GM06990 (cell line): ENCODE data around the gene LAMB1.

Experiments
- DNase-seq: peaks from one replicate; pipeline ENCODE4 v3.0.0-alpha.2; 2011; ENCODE audit not compliant: insufficient read length; ENCODE audit errors: extremely low read depth
- H3K27me3 ChIP-seq: replicated peaks from 2 replicates; pipeline ENCODE4 v1.6.0; 2011; ENCODE audit warnings: low read length; ENCODE audit not compliant: control insufficient read depth, insufficient read depth
- H3K36me3 ChIP-seq: 2 replicates; pipeline ENCODE4 v1.5.1; 2011; ENCODE audit warnings: low read length; ENCODE audit not compliant: control insufficient read depth, insufficient read depth
- H3K4me3 ChIP-seq: replicated peaks from 2 replicates; pipeline ENCODE4 v1.5.1; 2011; ENCODE audit warnings: low read depth, mild to moderate bottlenecking, control low read depth, low read length
- TF ChIP-seq, protein P1 (sequence below): IDR thresholded peaks from 2 replicates; pipeline ENCODE4 v1.5.1; 2011; ENCODE audit warnings: low read length, control low read depth, mild to moderate bottlenecking, inconsistent platforms; ENCODE audit not compliant: insufficient read depth, poor library complexity, severe bottlenecking

LAMB1 gene

GRCh38 chr7:107999779-108000560, 3.0 kb downstream of the LAMB1 start:
- Histone ChIP-seq H3K4me3 (no peak overlapping the region), H3K36me3 (no peaks in the 10 kb centered on the region), H3K27me3 (peaks cover 2% of the 10 kb centered on the region)
- no peak for DNase-seq
- TF ChIP-seq, protein P1, sequence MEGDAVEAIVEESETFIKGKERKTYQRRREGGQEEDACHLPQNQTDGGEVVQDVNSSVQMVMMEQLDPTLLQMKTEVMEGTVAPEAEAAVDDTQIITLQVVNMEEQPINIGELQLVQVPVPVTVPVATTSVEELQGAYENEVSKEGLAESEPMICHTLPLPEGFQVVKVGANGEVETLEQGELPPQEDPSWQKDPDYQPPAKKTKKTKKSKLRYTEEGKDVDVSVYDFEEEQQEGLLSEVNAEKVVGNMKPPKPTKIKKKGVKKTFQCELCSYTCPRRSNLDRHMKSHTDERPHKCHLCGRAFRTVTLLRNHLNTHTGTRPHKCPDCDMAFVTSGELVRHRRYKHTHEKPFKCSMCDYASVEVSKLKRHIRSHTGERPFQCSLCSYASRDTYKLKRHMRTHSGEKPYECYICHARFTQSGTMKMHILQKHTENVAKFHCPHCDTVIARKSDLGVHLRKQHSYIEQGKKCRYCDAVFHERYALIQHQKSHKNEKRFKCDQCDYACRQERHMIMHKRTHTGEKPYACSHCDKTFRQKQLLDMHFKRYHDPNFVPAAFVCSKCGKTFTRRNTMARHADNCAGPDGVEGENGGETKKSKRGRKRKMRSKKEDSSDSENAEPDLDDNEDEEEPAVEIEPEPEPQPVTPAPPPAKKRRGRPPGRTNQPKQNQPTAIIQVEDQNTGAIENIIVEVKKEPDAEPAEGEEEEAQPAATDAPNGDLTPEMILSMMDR: no peak

- no peak for DNase-seq
- Histone ChIP-seq H3K4me3 (no peak overlapping the region), H3K27me3 (peaks cover 2% of the 10 kb centered on the region; the same call in 1 of the 2 replicates), H3K36me3 (no peaks in the 10 kb centered on the region)
- TF ChIP-seq, protein P1: no peak
Measured at GRCh38 chr7:107998660-107999480, 4.1 kb downstream of the LAMB1 start.

DNA sequence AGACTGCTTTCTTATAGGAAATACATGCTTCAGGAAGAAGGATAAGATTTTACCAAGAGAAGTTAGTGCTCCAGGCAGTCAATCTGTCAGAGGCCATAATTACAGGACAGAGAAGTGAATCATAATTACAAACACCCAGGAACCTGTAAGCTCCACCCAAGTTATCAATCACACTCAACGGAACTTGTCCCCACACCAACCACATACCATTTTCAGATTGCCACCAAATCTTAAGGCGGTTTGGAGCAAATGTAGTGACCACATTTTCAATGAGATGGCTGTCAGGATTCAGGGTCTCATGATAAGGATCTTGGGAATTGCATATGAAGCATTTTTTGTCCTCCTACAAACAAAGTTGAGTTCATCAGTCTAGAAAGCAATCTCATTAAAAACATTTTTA, 4.8 kb downstream of the LAMB1 start:
- TF ChIP-seq, protein P1: no peak
- Histone ChIP-seq H3K27me3 (peaks cover 2% of the 10 kb centered on the region; the same call in 1 of the 2 replicates), H3K36me3 (no peaks in the 10 kb centered on the region), H3K4me3 (no peak overlapping the region)
- no peak for DNase-seq

DNA sequence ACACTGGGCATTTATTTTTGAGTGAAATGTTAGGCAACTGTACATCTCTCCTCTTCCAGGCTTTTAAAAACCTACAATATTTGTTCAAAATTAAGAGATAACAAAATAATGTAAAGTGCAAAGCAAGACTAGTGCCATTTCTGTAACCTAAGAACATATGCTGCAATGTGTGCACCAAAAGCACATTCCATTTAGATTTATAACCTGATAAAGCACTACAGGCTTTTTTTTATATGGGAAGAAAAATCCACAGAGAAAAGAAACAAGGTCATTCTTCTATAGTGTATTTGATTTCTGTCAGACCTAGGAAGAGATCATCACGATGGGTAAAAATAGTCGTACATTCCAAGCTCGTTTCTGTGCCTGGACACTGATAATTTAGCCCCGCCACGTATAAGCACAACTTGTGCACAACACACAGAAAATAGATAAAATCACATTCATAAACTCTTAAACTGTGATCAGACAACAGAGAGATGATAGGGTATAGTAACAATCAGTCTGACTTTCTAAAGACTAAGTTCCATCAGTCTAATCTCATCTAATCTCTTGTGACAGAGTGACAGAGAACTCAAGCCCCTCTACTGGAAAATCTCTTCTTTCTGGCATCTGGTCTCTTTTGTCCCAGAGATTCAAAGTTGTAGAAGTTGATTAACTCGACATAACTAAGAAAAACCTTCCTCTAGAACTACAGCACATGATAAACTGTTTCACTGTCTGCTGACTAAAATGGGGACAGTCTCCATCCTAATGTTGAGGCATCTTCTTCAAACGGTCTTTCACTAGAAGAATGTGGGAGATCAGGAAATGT, 6.7 kb downstream of the LAMB1 start:
- no peaks in the 10 kb centered on the region for H3K36me3 ChIP-seq
- TF ChIP-seq, protein P1: no peak
- no peak for DNase-seq
- H3K27me3 ChIP-seq: no peaks in the 10 kb centered on the region; the same call in 1 of the 2 replicates
- no peak overlapping the region for H3K4me3 ChIP-seq

DNA sequence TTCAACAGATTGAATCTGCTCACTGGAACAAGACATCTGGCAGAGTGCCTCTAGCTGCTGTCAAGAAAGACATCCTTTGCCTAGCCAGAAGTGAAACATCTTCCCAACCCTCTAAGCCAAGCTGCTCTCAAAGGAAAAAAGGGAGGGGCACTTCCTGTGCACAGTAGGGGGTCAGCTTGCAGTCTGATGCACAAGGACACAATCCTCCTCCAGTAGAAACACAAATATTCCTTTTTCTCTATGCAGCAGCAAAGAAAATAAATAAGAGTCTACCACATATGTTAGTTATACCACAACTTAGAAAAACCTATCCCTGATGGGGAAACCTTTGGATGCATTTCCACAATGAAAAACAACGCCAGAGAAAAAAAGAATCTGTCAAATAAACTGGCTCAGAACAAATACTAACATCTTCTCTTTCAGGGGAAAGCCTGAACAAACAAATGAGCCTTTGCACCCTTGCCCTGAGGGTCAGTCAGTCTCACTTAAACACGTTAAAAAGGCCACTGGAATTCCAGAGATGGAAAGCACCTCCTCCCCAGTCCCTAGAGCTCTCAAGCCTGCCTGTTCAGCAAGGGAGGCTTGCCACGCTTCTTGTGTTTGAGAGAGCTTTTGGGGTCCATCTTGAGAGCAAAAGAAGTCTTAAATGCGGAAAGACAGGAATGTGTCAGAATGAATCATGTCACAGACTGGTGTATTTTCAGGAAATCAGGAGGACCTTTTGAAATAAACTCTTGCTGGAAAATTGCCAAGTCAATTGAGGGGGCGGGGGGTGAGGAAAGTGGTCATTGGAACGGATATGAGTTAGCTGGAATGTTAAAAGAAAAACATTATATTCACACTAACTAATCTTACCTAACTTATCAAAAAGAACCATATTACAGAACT, 7.5 kb downstream of the LAMB1 start:
- H3K4me3 ChIP-seq: no peak overlapping the region
- TF ChIP-seq, protein P1: no peak
- no peak for DNase-seq
- H3K36me3 ChIP-seq: no peaks in the 10 kb centered on the region
- H3K27me3 ChIP-seq: no peaks in the 10 kb centered on the region; the same call in 1 of the 2 replicates
